ENCODE measurements around the gene EDA.
A peak's percentile ranks its signal among the peaks of the same experiment; 100 is the strongest.

- TF ChIP-seq POLR2AphosphoS5 (IDR thresholded peaks at IDR 0.05; ENCODE audit: low read depth, low read length) = no peak
- TF ChIP-seq, protein P1, sequence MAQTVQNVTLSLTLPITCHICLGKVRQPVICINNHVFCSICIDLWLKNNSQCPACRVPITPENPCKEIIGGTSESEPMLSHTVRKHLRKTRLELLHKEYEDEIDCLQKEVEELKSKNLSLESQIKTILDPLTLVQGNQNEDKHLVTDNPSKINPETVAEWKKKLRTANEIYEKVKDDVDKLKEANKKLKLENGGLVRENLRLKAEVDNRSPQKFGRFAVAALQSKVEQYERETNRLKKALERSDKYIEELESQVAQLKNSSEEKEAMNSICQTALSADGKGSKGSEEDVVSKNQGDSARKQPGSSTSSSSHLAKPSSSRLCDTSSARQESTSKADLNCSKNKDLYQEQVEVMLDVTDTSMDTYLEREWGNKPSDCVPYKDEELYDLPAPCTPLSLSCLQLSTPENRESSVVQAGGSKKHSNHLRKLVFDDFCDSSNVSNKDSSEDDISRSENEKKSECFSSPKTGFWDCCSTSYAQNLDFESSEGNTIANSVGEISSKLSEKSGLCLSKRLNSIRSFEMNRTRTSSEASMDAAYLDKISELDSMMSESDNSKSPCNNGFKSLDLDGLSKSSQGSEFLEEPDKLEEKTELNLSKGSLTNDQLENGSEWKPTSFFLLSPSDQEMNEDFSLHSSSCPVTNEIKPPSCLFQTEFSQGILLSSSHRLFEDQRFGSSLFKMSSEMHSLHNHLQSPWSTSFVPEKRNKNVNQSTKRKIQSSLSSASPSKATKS (CRISPR knock-in tag; IDR thresholded peaks at IDR 0.05) = no peak
- 0 out of 2 replicates have a peak, but pooled peaks have one; percentile 15 for TF ChIP-seq ZFX (CRISPR knock-in tag; IDR thresholded peaks at IDR 0.05; ENCODE audit: low read depth)
- no peak for TF ChIP-seq MAZ (IDR thresholded peaks at IDR 0.05; ENCODE audit: borderline replicate concordance, low read depth, low read length)
- TF ChIP-seq MAZ (CRISPR knock-in tag; IDR thresholded peaks at IDR 0.05; ENCODE audit: low read depth) = no peak
- TF ChIP-seq YEATS4 (CRISPR knock-in tag; IDR thresholded peaks at IDR 0.05; ENCODE audit: borderline replicate concordance) = no peak
- no peak; the same call in 1 of the 2 replicates for TF ChIP-seq PPARG (CRISPR knock-in tag; conservative IDR thresholded peaks at IDR 0.05)
- no peak for TF ChIP-seq ADNP (CRISPR knock-in tag; IDR thresholded peaks at IDR 0.05)
- no peak for TF ChIP-seq ZNF737 (CRISPR knock-in tag; IDR thresholded peaks at IDR 0.05; ENCODE audit: borderline replicate concordance)
- no peak for TF ChIP-seq E2F1 (CRISPR knock-in tag; IDR thresholded peaks at IDR 0.05)
Observed at GRCh38 chrX:69613946-69614345, 2.0 kb upstream of the EDA start.
